ENCODE results near the gene RNF213. TPM values are rescaled to one million over a fixed set of nuclear protein-coding genes. Genes with fewer than 3 reads are reported as not detected.

The RNF213 gene
- polyA plus RNA-seq, 1 of the 3 experiments (the other 2 are of a cell fraction), result 57.5 TPM

GRCh38 chr17:80382446-80382845, 121.8 kb downstream of the RNF213 start:
- ChIA-PET CTCF (interaction anchor here (1.0 to 1.7 kb wide), 2 partner anchors 20 to 21 kb away, joined by 3 to 7 read pairs; no protein-coding TSS in a partner anchor), POLR2A (no interaction called here)
- Histone ChIP-seq H2AFZ (ENCODE audit: low read depth) (no peak overlapping the region), H3K27ac (ENCODE audit: low read depth in 2 of 2, low read length in 1 of 2) (no peak overlapping the region; a peak in 1 of 4 replicates), H3K9me3 (no peaks in the 10 kb centered on the region), H3K4me1 (ENCODE audit: control insufficient read depth in 1 of 2, insufficient read depth in 2 of 2, low read depth in 1 of 2, low read length in 1 of 2) (peaks cover 0 to 8% of the 10 kb centered on the region in 2 experiments; a peak in 2 of 4 replicates), H3K27me3 (ENCODE audit: insufficient read depth) (no peaks in the 10 kb centered on the region), H3K36me3 (replicated peaks in 1 of 2; ENCODE audit: control insufficient read depth in 1 of 2, insufficient read depth in 2 of 2, low read length in 1 of 2) (peaks cover 72 to 91% of the 10 kb centered on the region in 2 experiments), H4K20me1 (ENCODE audit: insufficient read depth) (no peaks in the 10 kb centered on the region), H3K9me2 (no peaks in the 10 kb centered on the region), H3F3A (replicated peaks; ENCODE audit: insufficient read depth) (peaks cover 7% of the 10 kb centered on the region), H3K79me2 (ENCODE audit: insufficient read depth) (no peaks in the 10 kb centered on the region), H3K4me2 (no peak overlapping the region), H3K9ac (no peak overlapping the region), H3K4me3 (ENCODE audit: low read depth in 2 of 2, low read length in 1 of 2) (no peak overlapping the region)
- peak; percentile 44 for DNase-seq
- TF ChIP-seq USF2 (IDR thresholded peaks at IDR 0.05; ENCODE audit: borderline replicate concordance, low read depth, low read length), result no peak
- TF ChIP-seq FOSL2 (IDR thresholded peaks at IDR 0.05; ENCODE audit: borderline replicate concordance, low read depth), result no peak
- no peak for TF ChIP-seq CHD2 (IDR thresholded peaks at IDR 0.05; ENCODE audit: low read length, partially characterized antibody)
- TF ChIP-seq YY1 (IDR thresholded peaks at IDR 0.05; ENCODE audit: low read depth), result no peak
- TF ChIP-seq REST (IDR thresholded peaks at IDR 0.05; ENCODE audit: low read depth, low read length), result no peak
- no peak for TF ChIP-seq NFIC (IDR thresholded peaks at IDR 0.05; ENCODE audit: borderline replicate concordance)
- no peak for TF ChIP-seq RXRA (IDR thresholded peaks at IDR 0.05; ENCODE audit: borderline replicate concordance, low read depth)
- no peak for TF ChIP-seq TCF12 (IDR thresholded peaks at IDR 0.05)
- no peak for TF ChIP-seq RCOR1 (IDR thresholded peaks at IDR 0.05; ENCODE audit: low read length)
- no peak for TF ChIP-seq MEF2A (IDR thresholded peaks at IDR 0.05; ENCODE audit: borderline replicate concordance, low read depth)
- no peak for TF ChIP-seq ELF1 (IDR thresholded peaks at IDR 0.05)
- TF ChIP-seq GABPA (IDR thresholded peaks at IDR 0.05; ENCODE audit: low read depth), result no peak
- 96% methylated on average over 3 of the region's 3 CpGs for WGBS (ENCODE audit: low lambda C conversion rate)

- Histone ChIP-seq H3K27ac (ENCODE audit: low read depth in 2 of 2, low read length in 1 of 2) (no peak overlapping the region), H3K9me3 (no peaks in the 10 kb centered on the region), H3K27me3 (ENCODE audit: insufficient read depth) (no peaks in the 10 kb centered on the region), H3K79me2 (ENCODE audit: insufficient read depth) (no peaks in the 10 kb centered on the region), H3K9ac (no peak overlapping the region), H3K4me3 (ENCODE audit: low read depth in 2 of 2, low read length in 1 of 2) (no peak overlapping the region), H3K4me2 (no peak overlapping the region), H3K4me1 (ENCODE audit: control insufficient read depth in 1 of 2, insufficient read depth in 2 of 2, low read depth in 1 of 2, low read length in 1 of 2) (peaks cover 0 to 8% of the 10 kb centered on the region in 2 experiments; a peak in 2 of 4 replicates), H3K9me2 (no peaks in the 10 kb centered on the region), H3K36me3 (replicated peaks in 1 of 2; ENCODE audit: control insufficient read depth in 1 of 2, insufficient read depth in 2 of 2, low read length in 1 of 2) (peaks cover 70 to 89% of the 10 kb centered on the region in 2 experiments), H3F3A (replicated peaks; ENCODE audit: insufficient read depth) (peaks cover 7% of the 10 kb centered on the region), H4K20me1 (ENCODE audit: insufficient read depth) (no peaks in the 10 kb centered on the region), H2AFZ (ENCODE audit: low read depth) (no peak overlapping the region)
- DNase-seq, result no peak
- TF ChIP-seq MEF2A (IDR thresholded peaks at IDR 0.05; ENCODE audit: borderline replicate concordance, low read depth) (no peak), FOXJ3 (CRISPR knock-in tag; IDR thresholded peaks at IDR 0.05) (no peak), EZH2phosphoT487 (IDR thresholded peaks at IDR 0.05; ENCODE audit: borderline replicate concordance, low read depth) (no peak), NFIC (IDR thresholded peaks at IDR 0.05; ENCODE audit: borderline replicate concordance) (no peak), FOXM1 (IDR thresholded peaks at IDR 0.05; ENCODE audit: low read depth) (no peak), RXRA (IDR thresholded peaks at IDR 0.05; ENCODE audit: borderline replicate concordance, low read depth) (no peak), POLR2AphosphoS5 (IDR thresholded peaks at IDR 0.05; ENCODE audit: low read depth, low read length) (no peak), SIN3A (IDR thresholded peaks at IDR 0.05; ENCODE audit: borderline replicate concordance, low read depth, low read length) (no peak), ZBTB33 (IDR thresholded peaks at IDR 0.05; ENCODE audit: borderline replicate concordance, low read depth) (no peak), EP300 (IDR thresholded peaks at IDR 0.05; ENCODE audit: borderline replicate concordance in 1 of 2, low read depth in 1 of 2, low read length in 1 of 2) (no peak)
- POLR2A ChIA-PET, result no interaction called here
- CTCF ChIA-PET, result interaction anchor here (1.0 to 1.7 kb wide), 2 partner anchors 20 to 21 kb away, joined by 3 to 7 read pairs; no protein-coding TSS in a partner anchor
- 98% methylated on average over 8 of the region's 8 CpGs for WGBS (ENCODE audit: low lambda C conversion rate)
Measured at GRCh38 chr17:80382956-80383355, 122.3 kb downstream of the RNF213 start.

Measured in SK-N-SH (cell line).